ENCODE data around the gene HSPB1.

DNA sequence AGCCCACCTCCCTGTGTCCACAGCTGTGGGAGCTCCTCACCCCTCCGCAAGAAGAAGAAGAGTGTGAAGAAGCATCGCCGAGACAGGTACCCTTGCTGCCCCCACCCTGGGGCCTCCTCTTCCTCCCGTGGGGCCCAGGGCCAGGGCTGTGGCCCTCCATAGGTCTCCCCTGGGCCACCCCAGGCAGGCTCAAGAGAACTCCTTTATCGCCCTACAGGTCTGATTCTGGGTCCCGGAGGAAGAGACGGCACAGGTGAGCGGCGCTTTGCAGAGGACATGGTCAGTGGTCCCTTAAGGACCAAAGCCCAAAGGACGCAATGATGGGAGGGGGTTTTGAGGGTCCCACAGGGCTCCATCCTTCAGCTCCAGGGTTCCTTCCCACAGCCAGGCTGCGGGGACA, 41.1 kb upstream of the HSPB1 start:
- TF ChIP-seq, protein P1, sequence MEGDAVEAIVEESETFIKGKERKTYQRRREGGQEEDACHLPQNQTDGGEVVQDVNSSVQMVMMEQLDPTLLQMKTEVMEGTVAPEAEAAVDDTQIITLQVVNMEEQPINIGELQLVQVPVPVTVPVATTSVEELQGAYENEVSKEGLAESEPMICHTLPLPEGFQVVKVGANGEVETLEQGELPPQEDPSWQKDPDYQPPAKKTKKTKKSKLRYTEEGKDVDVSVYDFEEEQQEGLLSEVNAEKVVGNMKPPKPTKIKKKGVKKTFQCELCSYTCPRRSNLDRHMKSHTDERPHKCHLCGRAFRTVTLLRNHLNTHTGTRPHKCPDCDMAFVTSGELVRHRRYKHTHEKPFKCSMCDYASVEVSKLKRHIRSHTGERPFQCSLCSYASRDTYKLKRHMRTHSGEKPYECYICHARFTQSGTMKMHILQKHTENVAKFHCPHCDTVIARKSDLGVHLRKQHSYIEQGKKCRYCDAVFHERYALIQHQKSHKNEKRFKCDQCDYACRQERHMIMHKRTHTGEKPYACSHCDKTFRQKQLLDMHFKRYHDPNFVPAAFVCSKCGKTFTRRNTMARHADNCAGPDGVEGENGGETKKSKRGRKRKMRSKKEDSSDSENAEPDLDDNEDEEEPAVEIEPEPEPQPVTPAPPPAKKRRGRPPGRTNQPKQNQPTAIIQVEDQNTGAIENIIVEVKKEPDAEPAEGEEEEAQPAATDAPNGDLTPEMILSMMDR (IDR thresholded peaks at IDR 0.05), result no peak
- no peak for TF ChIP-seq POLR2A (IDR thresholded peaks at IDR 0.05)
